ENCODE data around the gene GNS.

GNS gene

DNA sequence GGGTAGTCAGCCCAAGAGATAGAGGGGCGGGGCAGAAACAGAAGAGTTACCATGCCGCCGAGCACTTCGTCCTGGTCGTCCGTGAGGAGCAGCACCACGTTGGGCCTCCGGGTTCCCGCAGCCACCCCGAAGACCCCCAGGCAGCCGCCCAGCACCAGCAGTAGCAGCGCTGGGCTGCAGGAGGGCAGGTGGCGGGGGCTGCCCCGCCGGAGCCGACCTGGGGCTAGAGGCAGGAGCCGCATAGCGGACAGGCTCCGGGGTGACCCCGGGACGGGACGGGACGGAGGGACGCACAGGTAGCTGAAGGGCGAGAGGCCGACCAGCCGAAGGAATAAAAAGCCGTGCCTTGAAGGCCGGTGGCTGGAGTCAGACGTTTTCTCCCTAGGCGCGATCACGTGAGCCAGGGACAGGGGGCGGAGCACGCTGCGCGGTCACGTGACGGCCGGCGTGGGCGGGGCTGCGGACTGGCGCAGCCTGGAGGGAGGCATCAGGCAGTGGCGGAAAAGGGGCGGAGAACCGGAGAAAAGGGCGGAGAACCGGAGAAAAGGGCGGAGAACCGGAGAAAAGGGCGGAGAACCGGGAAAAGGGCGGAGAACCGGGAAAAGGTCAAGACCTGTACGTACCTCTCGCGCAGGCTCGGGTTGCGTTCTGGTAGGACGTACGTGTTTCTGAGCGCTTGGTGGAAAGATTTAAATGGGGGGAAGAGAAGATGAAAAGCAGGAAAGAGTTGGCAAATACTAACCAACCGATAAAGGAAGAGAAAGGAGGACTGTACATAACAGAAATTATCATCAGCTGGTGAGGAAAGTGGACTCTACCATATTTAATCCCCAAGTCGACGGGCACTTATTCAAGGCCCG lies at the start of gene GNS:
Gene GNS, minus strand, starts transcription at position 372 of the 860 bp plus-strand sequence. Its CDS starts 130 bp downstream, at position 242.
- DNase-seq, result peak; percentile 72 to 92

GRCh38 chr12:64808110-64808509 lies 48.9 kb upstream of the GNS start:
- DNase-seq, result no peak

DNA sequence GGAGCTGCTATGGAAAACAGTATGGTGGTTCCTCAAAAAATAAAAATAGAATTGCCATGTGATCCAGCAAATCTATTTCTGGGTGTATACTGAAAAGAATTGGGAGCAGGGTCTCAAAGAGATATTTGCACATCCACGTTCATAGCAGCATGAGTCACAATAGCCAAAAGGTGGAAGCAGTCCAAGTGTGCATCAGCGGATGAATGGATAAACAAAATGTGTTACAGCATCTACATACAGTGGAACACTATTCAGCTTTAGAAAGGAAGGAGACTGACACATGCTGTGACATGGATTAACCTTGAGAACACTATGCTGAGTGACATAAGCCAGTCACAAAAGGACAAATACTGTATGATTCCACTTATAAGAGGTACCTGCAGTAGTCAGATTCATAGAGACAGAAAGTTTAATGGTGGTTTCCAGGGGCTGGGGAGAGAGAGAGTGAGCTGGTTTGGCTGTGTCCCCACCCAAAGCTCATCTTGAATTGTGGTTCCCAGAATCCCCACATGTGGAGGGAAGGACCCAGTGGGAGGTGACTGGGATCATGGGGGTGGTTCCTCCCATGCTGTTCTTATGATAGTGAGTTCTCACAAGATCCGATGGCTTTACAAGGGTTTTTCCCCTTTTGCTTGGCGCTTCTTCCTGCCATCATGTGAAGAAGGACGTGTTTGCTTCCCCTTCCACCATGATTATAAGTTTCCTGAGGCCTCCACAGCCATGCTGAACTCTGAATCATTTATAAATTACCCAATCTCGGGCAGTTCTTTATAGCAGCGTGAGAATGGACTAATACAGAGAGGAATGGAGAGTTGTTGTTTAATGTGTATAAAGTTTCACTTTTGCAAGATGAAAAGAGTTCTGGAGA lies 47.6 kb upstream of the GNS start:
- peak in 1 of 2 experiments; percentile 46 for DNase-seq

- no peak for DNase-seq
Observed at GRCh38 chr12:64806173-64806572, 47.0 kb upstream of the GNS start.

DNA sequence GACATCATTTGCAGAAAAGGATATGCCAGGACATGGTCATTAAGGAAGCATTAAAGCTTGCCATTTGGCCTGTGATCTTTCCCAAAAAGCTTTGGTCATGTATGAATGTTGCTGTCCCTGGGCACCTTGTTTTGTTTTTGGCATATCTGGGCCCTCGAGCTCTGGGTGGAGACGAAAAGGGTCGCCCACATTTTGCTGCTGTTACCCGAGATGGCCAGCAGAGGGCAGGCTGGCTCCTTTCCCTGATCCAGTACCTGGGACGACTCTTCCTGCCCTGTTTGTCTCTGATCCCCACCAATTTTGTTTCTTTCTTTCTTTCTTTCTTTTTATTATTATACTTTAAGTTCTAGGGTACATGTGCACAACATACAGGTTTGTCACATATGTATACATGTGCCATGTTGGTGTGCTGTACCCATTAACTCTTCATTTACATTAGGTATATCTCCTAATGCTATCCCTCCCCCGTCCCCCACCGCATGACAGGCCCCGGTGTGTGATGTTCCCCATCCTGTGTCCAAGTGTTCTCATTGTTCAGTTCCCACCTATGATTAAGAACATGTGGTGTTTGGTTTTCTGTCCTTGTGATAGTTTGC lies 43.1 kb upstream of the GNS start:
- DNase-seq, result peak in 1 of 2 experiments; percentile 55

GRCh38 chr12:64801381-64801780 lies 42.2 kb upstream of the GNS start:
- DNase-seq, result peak in 1 of 2 experiments; percentile 23

GRCh38 chr12:64800640-64801039 lies 41.4 kb upstream of the GNS start:
- no peak for DNase-seq

- no peak for DNase-seq
Observed at GRCh38 chr12:64798165-64798564, 39.0 kb upstream of the GNS start.

GRCh38 chr12:64797156-64797555 lies 38.0 kb upstream of the GNS start:
- no peak for DNase-seq

DNA sequence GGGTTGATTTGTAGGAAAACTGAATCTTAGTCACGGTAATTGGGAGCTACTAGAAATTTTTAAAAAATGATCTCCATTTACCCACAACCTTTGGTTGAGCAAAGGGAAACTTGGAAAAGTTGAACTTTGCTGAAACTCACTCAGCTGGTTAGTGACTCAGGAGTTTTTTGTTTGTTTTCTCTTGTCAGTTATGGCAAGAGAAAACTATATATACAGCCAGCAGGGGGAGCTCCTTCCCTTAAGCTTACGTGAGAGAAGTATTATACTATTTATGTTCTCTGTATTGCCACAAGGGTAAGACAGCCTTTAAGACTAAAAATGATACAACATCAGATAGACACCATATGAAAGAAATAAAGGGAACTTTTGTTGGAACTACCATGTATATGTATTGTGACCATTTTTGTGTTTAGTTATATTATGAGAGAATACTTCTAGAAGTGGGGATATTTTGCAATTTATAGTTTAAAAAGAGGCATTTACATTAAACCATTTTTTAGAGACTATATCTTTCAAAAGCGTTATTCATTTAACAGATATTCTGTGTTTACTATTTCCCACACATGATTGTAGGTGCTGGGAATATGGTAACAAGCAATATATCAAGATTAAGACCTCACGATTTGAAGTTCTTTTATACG lies 37.1 kb upstream of the GNS start:
- DNase-seq, result peak; percentile 45 to 86

DNA sequence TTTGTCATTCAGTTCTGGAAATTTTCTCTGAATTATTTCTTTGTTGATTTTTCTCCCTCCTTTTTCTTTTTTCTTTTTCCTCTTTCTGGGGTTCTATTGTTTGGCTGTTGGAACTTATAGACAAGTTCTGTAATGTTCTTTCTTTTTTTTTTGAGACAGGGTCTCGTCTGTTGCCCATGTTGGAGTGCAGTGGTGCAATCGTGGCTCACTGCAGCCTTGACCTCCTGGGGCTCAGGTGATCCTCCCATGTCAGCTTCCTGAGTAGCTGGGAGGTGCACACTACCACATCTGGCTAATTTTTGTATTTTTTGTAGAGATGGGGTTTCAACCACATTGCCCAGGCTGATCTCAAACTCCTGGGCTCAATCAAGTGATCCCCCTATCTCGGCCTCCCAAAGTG lies 35.1 kb upstream of the GNS start:
- DNase-seq, result no peak

- no peak for DNase-seq
Observed at GRCh38 chr12:64793610-64794009, 34.4 kb upstream of the GNS start.

GRCh38 chr12:64792128-64792527 lies 32.9 kb upstream of the GNS start:
- no peak for DNase-seq

- DNase-seq, result no peak
Observed at GRCh38 chr12:64791036-64791435, 31.8 kb upstream of the GNS start.

- no peak for DNase-seq
Observed at GRCh38 chr12:64790166-64790565, 31.0 kb upstream of the GNS start.

DNA sequence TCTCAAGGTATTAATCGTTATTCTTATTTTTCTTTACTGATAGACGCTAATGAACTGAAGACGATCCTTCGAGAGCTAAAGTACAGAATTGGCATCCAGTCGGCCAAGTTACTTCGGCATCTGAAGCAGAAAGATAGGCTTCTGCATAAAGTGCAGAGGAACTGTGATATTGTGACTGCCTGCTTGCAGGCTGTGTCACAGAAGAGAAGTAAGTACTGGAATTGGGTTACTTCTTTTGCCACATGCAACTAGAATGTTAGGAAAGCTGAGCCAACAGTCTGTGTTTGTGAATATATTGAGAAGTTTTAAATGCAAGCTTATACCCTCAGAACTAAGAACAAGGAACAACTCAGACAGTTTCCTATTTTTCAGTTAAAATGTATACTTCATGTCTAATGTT lies 26.6 kb upstream of the GNS start:
- no peak for DNase-seq

- DNase-seq, result no peak
Observed at GRCh38 chr12:64782191-64782876, 23.1 kb upstream of the GNS start.

DNA sequence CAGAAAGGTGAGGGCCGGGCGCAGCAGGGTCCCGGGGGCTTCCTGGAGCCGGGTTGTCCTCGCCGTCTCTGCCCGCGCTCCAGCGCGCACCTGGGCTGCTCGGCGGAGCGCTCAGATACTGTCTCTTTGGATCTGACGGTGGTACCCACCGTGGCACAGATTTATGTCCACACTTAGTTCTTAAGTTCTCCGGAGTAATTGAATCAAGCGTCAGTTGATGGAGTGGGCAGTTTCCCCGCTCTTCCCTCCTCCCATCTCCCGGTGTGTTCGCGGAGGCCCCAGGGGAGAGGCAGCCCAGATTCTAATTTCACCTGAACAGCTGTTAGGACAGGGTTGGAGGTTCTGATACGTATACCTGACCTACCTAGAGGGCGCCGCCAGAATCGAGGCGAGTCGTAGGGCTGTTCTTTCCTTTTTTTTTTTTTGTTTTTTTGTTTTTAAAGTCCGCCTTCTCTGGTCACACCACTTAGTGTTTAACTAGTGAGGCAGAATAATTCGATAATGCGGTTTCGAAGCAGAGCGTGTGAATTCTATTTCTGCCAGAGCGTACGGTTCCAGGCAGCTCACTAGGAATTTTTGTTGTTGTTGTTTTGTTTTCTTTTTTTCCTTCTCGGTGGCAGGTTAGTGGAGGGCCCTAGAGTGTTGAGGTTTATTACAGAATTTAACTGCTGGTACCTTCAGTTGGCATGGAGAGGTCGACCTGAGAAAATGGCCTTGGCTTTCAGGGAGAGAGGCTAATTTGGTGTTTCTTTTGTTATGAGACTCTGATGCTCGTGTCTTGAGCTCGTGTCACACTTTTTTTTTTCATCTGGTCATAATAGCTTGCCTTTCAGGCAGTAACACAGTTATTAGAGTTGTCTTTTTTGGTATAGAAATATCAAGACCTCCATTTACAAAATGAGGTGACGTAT lies 22.3 kb upstream of the GNS start:
- DNase-seq, result no peak

DNA sequence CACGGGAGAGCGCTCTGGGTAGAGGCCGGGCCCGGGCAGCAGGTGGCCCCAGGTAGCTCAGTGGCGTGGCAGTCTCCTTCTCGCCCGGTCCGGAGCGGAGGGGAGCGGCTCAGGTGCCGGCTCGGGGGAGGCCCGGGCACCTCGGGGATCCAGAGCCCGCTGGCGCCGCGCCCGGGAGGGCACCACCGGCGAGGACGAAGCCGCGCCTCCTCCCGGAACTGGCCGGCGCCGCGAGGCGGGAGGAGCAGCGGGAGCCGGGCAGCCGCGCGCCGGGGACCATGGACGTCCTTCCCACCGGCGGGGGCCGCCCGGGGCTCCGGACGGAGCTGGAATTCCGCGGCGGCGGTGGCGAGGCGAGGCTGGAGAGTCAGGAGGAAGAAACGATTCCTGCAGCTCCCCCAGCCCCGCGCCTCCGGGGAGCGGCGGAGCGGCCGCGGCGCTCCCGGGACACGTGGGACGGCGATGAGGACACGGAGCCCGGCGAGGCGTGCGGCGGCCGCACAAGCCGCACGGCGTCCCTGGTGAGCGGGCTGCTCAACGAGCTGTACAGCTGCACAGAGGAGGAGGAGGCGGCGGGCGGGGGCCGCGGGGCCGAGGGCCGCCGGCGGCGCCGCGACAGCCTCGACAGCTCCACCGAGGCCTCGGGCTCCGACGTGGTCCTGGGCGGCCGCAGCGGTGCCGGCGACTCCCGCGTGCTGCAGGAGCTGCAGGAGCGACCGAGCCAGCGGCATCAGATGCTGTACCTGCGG lies 21.5 kb upstream of the GNS start:
- peak in 1 of 2 experiments; percentile 8 for DNase-seq

DNA sequence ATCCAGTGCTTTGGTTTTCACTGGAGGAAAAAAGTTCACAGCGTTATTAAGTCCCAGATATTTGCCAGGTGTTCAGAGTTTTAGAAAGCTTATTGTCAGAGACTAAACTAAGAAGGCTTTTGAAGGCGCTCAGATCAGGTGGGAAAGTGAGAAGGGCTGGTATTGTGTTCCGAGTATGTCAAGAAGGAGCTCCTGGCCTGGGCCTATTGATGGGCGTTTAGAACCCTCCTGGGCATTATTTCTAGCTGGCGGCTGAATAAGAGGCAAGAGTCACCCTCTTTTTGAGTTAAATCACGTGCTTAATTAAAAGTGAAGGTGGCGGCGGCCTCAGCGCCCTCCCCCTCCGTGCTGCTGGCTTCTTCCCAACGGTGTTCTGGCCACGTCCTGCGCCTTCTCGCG lies 20.9 kb upstream of the GNS start:
- DNase-seq, result no peak
